Fibroblast of pulmonary artery (primary cell): ENCODE results near the gene CKS1B.

ENCODE experiments used
- DNase-seq: peaks from one replicate; pipeline ENCODE4 v3.0.0-alpha.2; 2010; ENCODE audit warnings: low read depth
- H3K4me3 ChIP-seq: replicated peaks from 2 replicates; pipeline ENCODE4 v1.5.1; 2011; ENCODE audit warnings: low read depth, mild to moderate bottlenecking, control low read depth, low read length, moderate library complexity
- TF ChIP-seq, protein P1 (sequence below): IDR thresholded peaks from 2 replicates; pipeline ENCODE4 v1.5.1; 2011; ENCODE audit warnings: mild to moderate bottlenecking, control low read depth, low read length, inconsistent platforms; ENCODE audit errors: missing control alignments

The CKS1B gene

GRCh38 chr1:155000726-155001424 is 26.4 kb downstream of the CKS1B start:
- TF ChIP-seq, protein P1, sequence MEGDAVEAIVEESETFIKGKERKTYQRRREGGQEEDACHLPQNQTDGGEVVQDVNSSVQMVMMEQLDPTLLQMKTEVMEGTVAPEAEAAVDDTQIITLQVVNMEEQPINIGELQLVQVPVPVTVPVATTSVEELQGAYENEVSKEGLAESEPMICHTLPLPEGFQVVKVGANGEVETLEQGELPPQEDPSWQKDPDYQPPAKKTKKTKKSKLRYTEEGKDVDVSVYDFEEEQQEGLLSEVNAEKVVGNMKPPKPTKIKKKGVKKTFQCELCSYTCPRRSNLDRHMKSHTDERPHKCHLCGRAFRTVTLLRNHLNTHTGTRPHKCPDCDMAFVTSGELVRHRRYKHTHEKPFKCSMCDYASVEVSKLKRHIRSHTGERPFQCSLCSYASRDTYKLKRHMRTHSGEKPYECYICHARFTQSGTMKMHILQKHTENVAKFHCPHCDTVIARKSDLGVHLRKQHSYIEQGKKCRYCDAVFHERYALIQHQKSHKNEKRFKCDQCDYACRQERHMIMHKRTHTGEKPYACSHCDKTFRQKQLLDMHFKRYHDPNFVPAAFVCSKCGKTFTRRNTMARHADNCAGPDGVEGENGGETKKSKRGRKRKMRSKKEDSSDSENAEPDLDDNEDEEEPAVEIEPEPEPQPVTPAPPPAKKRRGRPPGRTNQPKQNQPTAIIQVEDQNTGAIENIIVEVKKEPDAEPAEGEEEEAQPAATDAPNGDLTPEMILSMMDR = no peak
- H3K4me3 ChIP-seq = peak overlapping the region; percentile 90
- peak; percentile 83 for DNase-seq

- TF ChIP-seq, protein P1 = no peak
- H3K4me3 ChIP-seq = peak overlapping the region; percentile 90
- DNase-seq = peak; percentile 27
Measured at GRCh38 chr1:155001425-155001674, 26.9 kb downstream of the CKS1B start.

DNA sequence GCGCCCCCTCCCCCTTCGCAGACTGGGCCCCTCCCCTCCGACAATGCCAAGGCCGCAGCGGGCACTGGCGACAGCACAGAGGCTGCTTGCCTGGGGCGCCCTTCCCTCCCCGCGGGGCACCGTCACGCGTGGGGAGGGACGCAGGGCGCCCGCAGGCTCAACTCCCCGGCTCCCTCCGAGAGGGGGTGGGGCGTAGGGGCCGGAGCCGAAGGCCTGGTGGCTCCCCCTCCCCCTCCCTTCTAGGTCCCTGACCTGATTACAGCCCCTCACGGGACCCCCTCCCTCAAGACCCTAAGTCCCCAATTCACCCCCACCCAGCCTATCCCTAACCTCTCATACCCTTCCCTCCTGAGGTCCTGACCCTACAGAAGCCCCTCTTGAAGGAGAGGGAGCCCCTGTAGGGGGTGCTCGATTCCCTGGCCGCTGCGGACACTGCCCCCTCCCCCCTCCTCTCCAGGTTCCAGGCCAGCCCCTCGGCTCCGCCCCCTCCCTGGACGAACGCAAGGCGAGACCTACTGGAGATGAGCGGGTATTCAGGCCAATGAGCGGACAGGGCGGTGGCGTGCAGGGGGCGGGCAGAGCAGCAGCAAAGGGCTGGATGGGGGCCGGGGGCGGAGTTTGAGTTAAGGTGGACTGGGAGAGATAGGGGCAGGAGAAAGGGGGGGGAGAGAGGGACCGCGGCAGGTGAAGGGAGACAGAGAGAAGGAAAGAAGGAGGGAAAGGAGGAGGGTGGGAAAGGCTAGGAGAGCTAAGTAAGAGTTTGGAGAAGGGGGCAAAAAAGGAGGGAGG is 27.4 kb downstream of the CKS1B start:
- peak overlapping the region; percentile 90 for H3K4me3 ChIP-seq
- DNase-seq = peak; percentile 99
- TF ChIP-seq, protein P1 = peak; percentile 45

DNA sequence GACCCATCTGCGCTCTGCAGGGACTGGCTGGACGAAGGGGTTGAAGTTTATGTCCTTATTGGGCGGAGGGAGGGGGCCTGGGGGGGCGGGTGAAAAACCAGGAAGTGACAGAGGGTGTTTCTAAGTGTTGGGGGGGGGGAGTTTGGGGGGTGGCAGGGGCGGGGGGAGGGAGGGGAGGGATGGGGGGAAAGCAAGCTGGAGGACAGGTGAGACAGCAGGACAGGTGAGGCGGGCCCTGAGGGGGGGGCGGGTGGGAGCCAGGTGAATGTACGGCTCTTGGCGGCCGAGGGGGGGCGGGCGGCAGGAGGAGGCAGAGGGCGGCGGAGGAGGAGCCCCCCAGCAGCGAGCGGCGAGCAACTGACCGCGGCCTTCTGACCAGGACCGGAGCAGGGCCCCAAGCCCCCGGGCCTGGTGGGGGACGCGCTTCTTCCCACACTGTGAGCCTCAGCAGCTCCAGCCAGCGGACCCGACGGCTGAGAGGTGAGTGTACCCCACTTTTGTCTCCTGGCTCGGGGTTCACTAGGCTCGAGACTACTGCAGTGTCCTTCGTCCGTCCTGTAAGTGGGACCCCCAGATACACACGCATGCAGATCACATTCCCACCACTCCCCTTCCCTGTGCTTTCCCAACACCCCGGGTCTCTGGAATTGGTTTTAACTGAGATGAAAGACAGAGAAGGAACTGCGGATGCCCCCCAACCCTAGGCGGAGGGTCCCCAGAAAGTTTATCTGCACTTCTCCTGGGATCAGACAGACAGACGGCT is 28.2 kb downstream of the CKS1B start, which contains the start of gene ZBTB7B:
Gene ZBTB7B, plus strand, starts transcription at position 339 of the 763 bp plus-strand sequence. CDS start 11,859 bp downstream, outside the sequence.
- no peak for DNase-seq
- peak within 1 kb of the TSS; percentile 90 for H3K4me3 ChIP-seq
- TF ChIP-seq, protein P1 = no peak

GRCh38 chr1:155003227-155003765 is 28.8 kb downstream of the CKS1B start:
- peak overlapping the region; percentile 90 for H3K4me3 ChIP-seq
- no peak for DNase-seq
- TF ChIP-seq, protein P1 = no peak

- TF ChIP-seq, protein P1 = no peak
- DNase-seq = no peak
- peak overlapping the region; percentile 90 for H3K4me3 ChIP-seq
Measured at GRCh38 chr1:155003766-155004351, 29.4 kb downstream of the CKS1B start.
